G401 (cell line): Measurements from ENCODE around the gene CPLX1. TPM values are rescaled to one million over a fixed set of nuclear protein-coding genes. Genes with fewer than 3 reads are reported as not detected.
"Not testable (repeated sequence)": the region's sequence is repeated elsewhere in the genome, so short reads cannot be mapped to it uniquely, and the experiment has no call there.

Experiments
- DNase-seq: peaks from one replicate; pipeline ENCODE4 v3.0.0-alpha.2; 2015; ENCODE audit warnings: low spot score
- in situ Hi-C: cut with HindIII; loops from 2 replicates; pipeline ENCODE4 v1.10.0; 2016; ENCODE audit warnings: low sequenced_read_pairs, mixed read lengths
- total RNA-seq: library from RNA; depleted of rRNA; stranded (reverse); fragments of >200 nt; shearing (Covaris generic); gene quantifications from 2 replicates; pipeline ENCODE4 v1.2.3, GENCODE V29; 2014

The CPLX1 gene
- total RNA-seq, 1 experiment from 2014 or later: 4.7 TPM

DNA sequence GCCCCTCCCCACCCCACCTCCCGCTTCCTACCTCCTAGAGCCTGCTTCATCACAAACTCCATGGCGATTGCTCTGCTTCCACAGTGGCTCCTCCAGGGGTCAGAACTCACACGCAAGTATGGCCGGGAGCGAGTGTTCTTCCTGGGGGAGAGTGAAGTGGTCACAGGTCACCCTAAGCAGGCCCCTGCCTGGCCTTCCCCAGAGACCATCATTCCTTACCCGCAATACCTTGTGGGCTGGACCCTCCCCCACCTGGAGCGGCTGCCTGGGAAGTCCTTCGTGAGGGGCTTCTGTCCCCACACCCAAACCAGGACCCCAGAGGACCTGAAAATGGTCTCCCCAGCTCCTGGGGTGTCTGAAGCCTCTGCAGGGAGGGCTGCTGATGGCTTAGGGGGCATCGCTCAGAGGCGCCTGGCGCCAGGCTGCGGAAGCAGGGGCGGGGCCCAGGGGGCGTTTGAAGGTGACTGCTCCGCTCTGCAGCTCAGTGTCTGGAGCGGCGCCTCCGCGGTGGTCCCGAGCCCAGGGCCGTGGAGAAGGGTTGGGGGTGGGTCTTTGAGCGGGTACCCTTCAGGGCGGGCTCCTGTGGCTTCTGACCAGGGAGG lies 1.4 kb downstream of the CPLX1 start:
- in situ Hi-C loops: no loop called here
- DNase-seq: peak; percentile 42

DNA sequence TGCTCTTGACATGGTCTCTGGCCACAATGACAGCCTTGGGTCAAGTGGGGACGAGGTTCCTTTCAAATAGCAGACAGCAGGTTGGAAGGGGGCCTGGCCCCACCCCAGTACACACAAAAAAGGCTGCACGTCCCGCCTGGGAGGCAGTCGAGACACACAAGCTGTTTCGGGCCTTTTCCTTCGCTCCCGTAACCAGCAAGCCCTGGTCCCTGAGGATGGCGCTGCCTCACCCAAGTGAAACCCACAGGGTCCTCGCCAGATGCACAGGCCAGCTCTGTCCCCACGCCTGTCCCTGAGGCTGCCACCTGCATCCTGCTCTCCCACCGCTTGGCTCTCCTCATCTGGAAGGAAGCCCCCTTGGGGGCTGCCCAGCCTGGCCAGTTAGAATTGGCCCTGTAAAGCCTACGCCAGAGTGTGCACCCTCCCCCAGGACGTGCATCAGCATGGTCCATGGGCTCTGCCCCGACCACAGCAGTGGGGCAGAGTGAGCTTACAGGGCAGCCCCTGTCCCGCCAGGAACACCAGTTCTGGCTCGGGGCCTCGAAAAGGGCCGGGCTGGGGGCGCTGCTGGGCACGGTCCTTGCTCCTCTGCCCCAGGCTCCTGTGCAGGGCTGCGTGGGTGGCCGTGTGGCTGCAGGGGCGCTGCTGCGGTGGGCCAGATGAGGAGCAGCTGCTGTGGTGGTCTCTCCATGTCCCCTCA lies 2.0 kb downstream of the CPLX1 start:
- in situ Hi-C loops: no loop called here
- peak; percentile 58 for DNase-seq

DNA sequence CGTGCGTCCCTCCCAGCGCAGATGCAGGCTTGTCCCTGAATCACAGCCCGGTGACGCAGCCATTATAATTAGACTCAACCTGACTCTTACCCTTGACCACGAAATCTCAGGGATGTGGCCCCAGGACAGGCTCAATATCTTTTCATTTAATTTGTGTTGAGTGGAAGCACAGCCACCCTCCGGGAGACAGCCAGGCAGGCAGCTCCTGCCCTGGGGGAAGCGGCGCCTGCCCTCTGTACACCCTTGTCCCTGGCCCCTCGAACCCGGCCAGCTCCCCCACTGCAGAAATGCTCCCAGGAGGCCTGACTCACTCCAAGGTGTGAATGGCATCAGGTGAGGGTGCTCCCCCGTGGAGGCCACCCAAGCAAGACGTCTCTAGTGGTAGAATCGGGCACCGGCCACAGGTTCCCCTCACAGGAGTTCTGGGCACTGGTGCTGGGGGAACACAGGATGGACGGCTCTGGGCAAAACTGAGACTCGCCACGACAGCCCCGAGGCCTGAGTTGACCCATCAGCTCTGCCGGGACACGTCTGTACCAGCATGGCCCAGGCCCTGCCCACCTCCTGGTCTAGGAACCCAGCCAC lies 2.7 kb downstream of the CPLX1 start:
- in situ Hi-C loops: no loop called here
- peak; percentile 43 for DNase-seq

DNA sequence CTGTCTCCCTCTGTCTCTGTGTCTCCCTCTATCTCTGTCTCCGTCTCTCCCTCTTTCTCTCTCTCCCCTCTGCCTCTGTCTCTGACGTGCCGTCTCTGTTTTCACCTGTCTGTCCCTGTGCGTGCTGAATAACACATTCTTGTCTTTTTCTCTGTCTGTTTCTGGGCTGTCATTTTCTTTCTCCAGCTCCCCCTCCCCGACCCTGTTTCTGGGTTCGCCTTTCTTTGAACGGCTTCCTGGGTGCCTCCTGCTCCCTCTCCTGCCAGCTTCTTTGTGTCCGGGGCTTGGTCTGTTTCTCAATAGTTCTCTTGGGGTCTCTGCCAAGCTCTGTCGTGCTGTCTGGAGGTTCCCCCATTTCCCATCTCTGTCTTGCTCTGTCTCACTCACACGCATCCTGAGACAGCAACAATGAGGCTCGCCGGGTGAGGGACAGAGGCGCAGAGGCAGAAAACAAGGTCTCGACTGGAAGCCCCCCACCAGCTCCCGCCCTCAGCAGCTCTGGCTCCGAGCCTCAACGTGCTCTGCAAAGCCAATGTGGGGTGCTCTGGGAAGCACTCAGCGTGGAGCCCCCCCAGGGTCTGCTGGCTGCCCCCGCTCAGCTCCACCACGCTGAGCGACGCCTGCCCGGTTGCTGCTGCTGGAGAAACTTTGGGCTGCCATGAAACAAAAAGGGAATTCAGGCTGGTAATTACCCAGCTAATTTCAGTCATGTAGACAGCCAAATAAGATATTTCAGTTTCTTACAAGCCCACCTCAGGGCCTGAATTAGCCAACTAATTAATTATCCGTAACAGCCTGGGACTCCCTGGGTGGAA lies 3.4 kb downstream of the CPLX1 start:
- no peak for DNase-seq

DNA sequence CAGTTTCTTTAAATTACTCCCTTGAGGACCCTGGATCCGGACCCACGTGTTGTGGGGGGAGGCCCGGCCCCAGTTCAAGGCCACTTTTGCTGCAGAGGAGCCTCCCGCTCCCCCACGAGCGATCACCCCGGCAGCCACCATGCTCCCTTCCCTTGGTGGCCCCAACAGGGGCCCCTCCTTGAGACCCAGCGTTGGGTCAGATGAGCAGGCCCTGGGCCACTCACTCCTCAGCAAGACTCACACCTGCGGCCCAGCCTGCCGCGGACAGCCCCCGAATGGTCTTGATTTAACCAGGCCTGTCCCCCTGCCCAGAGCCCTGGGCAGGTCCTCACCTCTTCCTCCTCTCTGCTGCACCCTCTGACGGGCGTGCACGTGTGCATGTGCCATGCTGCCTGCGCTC lies 4.3 kb downstream of the CPLX1 start:
- DNase-seq: no peak
- in situ Hi-C loops: no loop called here

More for the DNA sequence above, 3.4 kb downstream of the CPLX1 start:
- in situ Hi-C loops: no loop called here

DNA sequence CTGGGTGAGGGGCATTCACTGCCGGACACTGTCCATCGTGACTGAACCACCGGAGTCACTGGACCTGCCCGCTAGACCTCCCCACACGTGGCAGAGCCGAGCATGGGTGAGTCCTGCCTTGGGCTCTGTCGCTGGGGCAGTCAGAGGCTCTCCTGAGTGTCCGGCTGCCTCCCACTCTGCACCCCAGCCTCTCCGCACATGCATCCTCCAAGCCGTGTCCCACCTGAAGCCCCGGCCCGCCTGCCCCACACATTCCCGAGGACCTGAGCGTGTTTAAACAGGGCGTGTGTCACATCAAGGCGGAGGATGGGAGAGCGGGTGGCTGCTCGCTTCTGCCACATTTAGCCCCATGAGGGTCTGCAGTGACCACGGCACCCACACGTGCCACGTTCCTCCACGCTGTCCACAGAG lies 4.7 kb downstream of the CPLX1 start:
- in situ Hi-C loops: no loop called here
- no peak for DNase-seq

DNA sequence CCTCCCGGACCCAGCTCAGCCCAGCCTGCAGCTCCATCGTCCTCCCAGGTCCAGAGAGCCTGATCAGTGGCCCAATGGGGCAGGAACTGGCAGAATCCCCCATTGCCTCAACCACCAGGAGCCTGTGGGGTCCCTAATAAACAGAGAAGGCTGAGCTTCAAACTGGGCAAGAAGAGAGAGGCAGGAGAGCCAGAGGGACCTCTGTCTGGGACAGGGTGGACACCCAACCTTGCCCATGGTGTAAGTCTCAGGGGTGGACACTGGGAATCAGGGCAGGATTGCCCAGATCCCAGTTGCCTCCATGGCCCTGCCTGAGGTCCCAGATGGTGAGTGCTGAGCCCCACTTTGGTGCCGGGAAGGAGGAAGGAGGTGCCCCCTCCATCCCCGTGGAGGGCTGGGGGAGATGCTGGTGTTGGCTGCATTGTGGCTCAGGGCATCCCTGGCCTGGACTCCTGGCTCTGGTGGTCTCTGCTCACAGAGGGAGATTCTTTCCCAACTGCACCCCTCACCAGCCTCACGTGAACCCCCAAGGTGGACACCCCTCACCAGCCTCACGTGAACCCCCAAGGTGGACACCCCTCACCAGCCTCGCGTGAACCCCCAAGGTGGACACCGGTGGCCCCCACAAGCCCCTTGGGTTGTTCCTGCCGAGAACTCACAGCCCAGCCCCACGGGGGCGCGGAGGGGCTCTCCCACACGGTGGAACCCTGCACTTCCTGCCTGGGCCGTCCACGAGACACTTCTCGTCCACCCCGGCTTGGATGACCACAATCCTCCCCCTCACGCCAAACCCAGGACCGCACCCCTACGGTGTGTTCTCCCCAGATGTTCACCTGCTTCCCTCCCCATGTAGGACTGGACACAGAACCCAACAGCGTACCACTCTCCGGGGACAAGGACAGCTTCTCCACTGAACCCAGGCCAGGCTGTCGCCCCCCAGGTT lies 5.4 kb downstream of the CPLX1 start:
- DNase-seq: no peak
- in situ Hi-C loops: no loop called here

DNA sequence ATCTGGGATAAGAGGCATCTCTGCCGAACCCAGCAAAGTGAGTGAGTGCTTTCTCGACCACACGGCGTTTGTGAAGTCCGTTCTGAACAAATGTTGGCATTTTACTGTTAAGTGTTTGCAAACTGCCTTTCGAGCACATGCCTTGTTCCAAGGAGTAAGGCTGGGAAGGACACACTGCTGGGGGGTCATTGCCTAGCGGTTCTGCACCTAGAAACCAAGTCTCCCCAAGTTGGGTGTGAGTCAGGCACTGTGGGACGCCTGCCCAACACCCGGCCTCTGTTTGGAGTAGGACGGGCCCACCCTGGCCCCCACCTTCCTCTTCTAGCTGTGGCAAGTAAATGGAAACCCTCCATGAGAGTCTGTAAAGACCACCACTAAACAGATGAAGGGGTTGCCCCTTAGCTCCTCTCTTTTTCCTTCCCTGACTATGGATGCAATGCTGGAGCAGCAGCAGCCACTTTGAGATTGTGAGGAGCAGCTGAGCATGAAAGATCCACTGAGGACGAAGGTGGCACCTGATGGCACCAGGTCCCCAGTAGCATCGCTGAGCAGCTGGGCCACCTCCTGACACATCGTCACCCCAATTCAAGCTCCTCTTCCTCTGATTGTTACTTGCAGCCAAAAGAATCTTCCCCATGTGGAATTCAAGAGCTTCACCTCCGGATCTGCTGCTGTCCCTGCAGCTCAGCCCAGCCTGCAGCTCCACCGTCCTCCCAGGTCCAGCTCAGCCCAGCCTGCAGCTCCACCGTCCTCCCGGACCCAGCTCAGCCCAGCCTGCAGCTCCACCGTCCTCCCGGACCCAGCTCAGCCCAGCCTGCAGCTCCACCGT lies 6.3 kb downstream of the CPLX1 start:
- in situ Hi-C loops: no loop called here
- no peak for DNase-seq

DNA sequence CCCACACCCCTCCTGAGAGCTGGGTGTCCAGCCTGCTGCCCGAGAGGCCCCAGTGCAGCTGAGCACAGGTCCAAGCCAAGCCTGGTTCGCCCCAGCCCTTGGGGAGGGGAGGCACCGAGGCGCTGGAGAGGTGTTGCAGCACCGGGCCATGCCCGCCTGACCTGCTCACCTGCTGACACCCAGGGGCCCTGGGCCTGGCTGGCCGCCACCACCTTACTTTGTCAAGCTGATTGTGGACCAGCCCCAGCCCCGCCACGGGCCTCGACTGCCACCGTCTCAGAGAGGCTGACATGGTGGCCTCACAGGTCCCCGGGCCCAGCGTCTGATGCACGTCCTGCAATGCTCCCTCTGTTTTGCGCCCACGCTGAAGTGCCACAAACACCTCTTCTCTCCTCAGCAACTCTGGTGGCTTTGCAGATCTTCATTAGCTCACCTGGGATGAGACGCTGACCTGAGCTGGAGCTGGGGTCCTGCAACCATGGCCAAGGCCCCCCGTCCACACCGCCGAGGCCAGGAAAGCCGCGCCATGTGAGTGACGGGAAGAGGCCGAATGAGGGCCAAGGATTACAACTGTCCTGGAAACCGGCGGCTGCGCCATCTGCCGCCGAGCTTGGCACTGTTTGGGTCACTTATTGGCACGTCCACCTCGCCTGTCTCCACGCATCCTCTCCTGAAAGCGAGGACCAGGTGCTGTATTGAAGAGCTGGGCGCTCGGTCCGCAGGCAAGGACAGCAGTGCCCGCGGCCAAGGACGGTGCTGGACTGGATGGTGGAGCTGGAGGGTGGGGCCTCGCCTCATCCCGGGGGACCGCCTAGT lies 7.6 kb downstream of the CPLX1 start:
- in situ Hi-C loops: no loop called here
- peak; percentile 95 for DNase-seq

DNA sequence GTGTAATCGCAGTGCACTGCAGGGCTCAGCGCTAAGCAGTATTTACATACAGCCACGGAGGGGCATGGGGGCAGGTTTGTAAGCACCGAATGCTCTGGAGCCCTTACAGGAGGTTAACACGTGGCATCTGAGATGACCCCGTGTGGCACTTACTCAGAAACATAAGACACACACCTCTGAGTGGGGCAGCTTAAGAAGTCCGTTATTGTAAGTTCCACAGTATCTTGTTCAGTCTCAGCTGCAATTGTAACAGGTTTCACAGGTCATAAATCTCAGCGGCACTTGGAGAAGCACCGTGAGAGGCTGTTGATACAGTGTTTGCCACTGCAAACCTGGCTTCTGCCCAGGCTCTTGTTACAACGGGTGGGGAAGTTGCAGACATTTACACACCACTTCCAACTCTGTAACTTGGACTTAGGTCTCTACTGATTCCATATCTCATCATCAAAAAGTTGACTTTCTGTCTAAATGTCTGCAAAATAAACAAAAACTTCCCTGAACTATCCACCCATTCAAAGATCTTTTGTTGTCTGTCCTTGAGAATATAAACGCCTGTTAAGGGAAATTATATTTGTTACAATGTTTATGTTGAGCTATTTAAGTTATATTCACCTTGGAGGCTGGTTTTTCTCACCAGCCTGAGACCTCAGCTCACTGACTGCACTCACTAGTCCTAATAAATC lies 10.3 kb downstream of the CPLX1 start:
- in situ Hi-C loops: no loop called here
- DNase-seq: no peak

DNA sequence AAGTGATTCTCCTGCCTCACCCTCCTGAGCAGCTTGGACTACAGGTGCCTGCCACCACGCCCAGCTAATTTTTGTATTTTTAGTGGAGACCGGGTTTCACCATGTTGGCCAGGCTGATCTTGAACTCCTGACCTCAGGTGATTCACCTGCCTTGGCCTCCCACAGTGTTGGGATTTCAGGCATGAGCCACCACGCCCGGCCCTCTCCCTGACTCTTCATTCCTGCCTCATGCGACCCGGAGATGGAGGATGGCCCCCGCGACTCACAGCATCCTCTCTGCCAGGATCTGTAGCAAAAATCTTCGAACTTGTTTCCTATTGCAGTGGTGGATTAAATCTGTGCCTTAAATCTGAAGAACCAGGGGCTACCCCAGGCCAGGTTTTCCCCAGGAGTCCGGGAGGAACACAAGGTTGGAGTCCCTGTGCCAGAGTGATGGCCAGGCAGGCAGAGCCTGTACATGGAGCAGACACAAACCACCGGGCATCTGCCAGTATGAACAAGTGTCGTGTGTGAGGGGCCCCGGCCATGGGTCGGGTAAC lies 11.5 kb downstream of the CPLX1 start:
- in situ Hi-C loops: no loop called here
- DNase-seq: no peak

DNA sequence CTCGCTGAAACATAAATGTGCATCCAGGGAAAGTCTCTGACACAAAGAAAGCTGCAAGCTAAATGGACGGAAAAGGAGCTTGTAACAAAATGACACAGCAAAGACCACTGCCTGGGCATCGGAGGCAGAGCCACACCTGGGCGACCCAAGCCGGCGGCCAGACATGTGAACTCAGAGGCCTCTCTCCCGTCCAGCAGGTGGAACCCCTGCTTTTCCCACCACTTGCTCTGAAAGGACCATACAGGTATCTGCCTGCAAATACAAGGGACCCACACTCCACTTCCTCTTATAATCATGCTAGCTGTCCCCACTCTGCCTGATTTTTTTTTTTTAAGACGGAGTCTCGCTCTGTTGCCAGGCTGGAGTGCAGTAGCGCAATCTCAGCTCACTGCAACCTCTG lies 12.0 kb downstream of the CPLX1 start:
- DNase-seq: no peak

DNA sequence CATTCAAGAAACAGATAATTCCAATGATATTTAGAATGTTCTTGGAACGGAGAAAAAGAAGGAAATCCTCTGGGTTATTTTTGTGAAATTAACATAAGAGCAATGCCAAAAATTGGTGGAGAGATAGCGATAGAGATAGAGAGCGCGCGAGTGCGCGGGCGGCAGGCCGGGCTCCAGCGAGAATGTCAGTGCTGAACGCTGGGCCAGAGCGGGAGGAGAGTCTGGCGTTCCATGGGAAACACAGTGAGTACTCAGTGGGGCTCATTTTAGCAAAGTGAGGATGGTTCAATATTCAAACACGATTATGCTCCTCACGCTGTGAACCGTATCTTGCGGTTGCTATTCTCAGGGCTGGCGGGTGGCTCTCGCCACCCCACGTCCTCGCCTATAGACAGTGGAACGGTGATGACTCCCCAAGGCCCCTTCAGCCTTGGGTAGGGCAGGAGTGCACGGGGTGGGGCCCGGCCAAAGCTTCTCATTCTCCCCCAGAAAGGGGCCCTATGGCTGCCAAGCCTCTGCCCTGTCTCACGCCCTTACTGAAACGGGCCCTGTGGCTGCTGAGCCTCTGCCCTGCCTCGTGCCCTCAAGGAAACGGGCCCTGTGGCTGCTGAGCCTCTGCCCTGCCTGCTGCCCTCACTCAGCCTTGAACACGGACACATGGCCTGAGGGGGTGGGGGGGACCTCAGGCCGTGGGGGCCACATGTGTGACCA lies 16.9 kb downstream of the CPLX1 start:
- in situ Hi-C loops: no loop called here
- DNase-seq: peak; percentile 53

More for the DNA sequence above, 12.0 kb downstream of the CPLX1 start:
- in situ Hi-C loops: no loop called here

DNA sequence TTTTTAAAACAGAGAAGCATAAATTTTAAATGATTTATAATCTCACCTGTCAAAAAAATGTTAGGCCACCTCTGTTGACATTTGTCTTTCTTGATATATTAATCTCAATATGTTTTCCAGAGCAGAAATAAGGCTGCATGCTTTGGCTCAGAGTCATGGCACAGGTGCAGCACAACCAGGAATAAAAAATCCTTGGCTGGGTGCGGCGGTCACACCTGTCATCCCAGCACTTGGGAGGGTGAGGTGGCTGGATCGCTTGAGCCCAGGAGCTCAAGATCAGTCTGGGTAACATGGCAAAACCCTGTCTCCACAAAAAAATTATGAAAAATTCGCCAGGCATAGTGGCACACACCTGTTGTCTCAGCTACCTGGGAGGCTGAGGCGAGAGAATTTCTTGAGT lies 18.1 kb downstream of the CPLX1 start:
- DNase-seq: peak; percentile 75
- in situ Hi-C loops: no loop called here

DNA sequence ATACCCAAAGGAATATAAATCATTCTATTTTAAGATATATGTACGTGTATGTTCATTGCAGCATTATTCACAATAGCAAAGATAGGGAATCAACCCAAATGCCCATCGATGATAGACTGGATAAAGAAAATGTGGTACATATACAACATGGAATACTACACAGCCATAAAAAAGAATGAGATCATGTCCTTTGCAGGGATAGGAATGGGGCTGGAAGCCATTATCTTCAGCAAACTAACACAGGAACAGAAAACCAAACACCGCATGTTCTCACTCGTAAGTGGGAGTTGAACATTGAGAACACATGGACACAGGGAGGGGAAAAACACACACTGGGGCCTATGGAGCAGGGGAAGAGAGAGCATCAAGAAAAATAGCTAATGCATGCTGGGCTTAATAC lies 18.9 kb downstream of the CPLX1 start:
- DNase-seq, in situ Hi-C loops: not testable (repeated sequence)

DNA sequence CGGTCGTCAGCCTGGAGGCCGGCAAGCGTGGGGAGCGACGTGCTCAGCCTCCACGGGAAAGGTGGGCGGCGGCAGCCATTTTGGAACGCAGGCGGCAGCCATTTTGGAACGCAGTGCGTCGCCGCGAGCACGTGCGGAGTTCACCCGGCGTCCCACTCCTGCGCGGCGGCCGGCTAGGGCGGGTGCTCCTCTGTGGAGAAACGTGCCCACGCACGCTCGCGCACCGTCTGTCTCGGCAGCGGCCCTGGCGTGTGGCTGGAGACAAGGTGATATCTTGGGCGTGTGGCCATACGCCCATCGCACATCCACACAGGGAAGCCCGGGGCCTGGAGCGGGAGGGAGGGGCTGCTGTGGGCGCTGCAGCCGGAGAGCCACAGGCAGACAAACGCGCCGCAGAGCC lies 21.1 kb downstream of the CPLX1 start:
- in situ Hi-C loops: no loop called here
- no peak for DNase-seq
